NCI-H69 (cell line): Measurements from ENCODE around the gene PDE7B.

Source experiments
- DNase-seq: peaks from one replicate; lab custom pipeline; 2025; lab: John Stamatoyannopoulos, UW

The PDE7B gene

DNA sequence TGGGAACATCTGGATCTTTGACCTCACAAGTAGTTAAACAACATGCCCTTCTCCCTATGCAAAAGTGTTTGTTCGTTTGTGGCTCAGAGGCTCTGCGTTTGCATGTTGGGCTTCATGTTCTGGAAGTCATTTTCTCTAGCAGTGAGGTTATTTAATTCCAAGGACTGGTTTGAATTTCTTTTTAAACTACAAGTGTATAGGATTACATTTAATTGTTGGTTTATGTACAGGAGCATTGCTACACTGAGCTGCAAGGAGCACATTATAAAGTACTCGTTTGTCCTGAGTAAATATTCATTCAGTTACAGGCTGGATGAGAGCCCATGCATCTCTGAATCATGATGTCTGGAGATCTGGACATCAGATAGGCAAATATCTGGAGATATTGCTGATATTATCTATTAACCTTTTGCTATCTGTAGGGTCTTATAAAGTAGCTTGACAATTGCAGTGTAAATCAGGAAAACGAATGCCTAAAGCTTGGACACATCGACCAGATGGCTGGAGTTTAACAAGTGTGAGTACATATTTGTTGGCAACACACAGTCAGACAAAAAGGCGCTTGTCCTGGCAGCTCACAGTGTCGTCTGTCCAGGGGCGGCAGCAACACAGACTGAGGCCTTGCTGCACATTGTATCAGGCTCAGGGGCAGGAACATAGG, 84.6 kb downstream of the PDE7B start:
- peak; percentile 87 for DNase-seq

DNA sequence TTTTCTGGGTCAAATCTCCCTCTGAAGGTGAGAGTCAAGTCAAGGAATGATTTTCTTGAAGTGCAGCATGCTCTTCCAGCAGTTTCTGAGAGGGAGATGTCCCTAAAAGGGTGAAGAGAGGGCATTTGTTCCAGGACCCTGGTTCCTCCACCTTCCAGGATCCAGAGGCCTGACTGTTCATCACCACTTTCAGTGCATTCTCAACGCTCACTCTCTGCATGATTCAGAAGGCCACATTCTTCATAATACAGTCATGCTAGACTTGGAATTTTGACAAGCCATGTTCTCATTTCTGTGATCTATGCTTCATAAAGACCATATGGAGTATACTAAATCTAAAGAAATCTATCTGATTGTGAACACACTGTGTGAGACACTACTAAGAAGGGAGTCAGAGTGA, 85.1 kb downstream of the PDE7B start:
- DNase-seq: peak; percentile 42

DNA sequence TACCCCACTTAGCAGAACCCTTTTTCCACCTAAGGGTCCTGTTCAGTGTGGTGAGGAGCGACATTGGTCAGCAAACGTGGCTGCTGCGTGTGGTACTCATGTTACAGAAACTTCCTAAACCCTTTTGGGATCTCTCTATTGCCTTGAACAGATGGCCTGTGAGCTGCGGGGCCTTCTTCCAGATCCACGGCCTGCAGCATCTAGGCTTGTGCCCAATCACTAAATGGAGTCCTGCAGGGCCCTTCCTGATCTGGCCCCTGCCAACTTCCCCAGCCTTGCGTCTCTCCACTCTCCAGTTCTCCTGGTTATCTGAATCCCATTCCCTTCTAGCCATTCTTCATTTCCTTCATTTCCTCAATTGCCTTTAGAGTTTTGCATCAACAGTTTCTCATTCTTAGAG, 85.6 kb downstream of the PDE7B start:
- DNase-seq: peak; percentile 14

DNA sequence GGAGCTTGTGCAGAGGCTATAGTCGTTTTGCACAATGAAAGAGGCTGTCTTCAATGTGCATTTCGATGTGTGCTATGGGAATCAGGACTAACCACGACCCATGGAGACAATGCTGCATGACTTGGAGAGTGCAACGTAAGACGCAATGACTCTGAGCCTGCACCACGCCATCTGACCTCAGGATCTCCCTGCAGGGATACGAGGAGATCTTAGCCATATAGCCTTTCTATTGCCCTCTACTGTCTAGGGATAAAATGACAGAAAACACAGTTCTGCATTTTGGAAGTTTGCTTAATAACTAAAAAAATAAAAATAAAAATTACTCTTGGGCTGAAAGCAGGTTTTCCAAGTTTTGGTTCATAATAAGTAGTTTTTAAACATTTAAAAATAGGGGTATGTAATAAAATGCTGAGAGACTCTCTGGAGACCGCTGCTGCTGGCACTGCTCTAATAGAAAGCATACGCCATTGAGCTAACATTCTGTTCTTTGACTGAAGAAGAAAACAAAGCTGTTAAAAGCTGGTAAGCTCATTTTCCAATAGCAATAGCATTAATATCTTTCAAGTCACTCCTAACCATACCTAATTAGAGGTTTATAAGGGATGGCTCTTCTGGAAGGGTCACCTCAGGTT, 87.2 kb downstream of the PDE7B start:
- peak; percentile 31 for DNase-seq

DNA sequence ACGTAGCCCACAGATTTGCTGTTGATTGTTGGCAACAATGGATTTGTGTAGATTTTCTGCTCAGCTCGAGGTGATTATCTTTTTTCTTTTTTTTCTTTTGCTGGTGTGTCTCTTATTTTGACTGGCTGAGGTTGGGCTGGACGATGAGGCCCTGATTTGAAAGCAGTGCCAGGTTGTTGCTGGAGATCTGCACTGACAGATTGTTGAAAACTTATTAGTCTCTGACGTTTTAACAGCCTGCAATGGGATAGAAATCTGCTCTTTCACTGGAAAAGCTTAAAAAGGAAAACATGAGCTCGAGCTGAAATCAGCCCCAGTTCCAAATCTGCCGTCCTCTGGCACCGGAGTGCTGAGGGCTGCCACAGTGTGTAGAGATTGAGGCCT, 87.7 kb downstream of the PDE7B start:
- DNase-seq: no peak

DNA sequence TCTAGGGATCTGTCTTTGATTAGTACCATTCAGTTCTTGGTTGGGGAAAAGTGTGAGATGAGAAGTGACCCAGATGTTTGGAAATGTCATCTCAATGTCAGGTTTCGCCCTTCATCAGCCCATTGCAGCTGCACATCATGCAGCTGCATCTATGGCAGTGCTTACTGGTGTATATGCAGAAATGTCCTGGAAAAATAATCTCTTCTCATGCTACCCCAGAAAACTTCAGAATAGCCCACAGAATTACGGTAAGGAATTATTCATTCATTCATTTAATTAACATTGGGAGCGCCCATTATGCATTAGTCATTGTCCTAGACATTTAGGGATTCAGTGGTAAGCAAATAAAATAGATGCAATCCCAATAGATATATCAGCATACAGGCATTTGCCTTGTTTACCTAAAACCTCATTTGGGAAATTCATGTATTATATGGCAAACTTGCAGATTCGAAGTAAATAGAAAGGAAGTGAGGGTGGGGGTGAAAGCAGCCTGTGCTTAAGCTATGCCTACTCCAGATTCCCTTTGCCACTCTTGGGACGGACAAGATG, 89.2 kb downstream of the PDE7B start:
- DNase-seq: no peak

DNA sequence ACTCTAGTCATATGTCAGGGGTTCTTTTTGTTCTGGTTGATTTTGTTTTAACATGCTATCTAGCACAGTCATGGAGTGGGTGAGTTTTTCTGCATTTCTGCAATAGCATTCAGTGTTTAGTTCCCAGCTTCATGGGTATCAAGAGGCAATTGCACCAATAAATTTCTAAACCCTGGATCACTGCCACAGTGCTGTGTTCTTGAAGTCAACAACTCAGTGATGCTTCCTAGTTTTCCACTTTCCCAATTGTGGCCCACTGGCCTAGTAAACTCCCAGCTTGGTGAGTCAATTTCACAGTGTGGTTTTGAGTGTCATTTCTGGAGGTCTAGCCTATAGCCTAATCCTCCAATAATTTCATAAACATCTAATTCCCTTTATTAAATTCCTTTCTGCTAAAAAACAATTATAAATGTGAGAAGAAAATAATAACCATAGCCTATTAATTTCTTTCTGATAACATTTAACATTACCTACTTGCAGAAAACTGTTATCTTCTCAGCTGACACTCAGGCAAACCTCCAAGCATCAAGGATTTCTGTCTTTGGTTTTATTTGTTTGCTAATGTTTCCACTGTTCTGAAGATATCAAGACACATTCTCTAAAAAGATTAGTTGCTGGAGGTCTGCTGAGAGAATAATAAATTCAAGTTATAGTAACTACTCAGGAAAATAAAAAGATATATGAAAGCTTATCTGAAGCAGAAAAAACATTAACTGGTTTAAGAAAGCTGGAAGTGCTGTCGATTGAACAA, 89.9 kb downstream of the PDE7B start:
- no peak for DNase-seq

DNA sequence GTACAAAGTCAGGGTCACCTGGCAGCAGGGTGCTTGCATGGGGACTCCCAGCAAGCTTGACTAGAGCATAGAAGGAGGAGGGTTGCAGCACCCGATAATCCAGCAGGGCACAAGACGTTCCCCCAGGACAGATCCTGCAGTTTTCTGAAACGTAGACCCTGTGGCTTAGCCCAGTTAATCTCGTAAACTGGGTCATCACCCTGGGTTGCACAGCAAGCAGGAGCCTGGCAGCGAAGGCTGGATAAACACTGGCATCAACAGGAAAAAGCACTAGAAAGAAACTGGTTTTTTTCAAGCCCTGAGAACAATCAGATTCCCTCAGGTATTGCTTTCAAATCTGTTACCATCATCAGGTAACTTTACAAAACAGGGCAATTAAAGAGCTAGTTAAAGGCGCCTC, 92.6 kb downstream of the PDE7B start:
- no peak for DNase-seq

DNA sequence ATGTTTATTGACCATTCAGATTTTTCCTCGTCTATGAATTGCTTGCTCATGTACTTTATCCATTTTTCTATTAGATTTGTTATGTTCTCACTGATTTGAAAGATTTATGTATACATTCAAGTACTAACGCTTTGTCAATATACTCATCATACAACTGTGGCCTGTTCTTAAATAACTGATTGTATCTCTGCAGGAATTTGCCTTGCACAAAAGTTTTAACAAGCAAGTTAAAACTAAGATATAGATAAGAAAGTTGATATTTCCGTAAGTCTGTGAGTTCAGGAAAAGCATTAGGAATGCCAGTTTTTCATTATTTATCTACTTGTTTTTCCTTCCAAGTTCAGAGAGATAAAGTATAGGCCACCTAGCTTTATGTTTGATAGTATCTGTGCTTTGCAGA, 95.2 kb downstream of the PDE7B start:
- DNase-seq: no peak

DNA sequence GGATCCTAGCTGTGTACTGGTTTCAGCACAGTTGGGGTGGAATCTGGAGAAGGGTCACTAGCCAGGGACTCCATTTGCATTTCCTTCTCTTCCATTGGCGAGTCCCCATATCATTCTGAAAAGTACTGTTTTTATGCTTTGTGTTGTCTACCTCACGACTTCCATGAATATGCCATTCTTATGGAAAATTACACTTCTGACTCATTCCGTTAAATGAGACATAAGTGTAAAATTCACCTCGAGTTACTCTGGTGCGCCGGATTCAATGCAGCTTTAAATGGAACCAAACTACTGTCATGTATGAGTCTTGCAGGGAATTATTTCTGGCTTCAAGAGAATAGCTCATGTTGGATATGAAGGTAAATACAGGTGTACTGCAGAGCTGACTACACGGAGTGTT, 99.2 kb downstream of the PDE7B start:
- no peak for DNase-seq

DNA sequence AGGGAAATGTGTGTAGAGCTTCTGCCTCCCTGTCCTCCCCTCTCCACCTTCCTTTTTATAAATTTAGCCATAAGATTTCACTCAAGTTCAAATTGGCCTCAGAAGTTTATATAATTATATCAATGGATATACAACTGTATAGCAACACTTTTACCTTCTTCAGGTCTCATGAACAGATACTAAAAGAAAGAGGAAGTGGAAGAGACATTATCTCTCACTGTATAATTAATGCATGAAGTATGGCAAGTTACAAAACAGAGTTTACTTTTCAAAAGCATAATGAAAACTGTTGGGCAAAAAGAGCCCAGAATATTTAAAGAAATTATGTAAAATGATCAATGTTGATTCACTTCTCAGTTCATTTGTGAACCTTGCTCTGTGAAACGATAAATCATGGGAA, 99.7 kb downstream of the PDE7B start:
- DNase-seq: no peak

DNA sequence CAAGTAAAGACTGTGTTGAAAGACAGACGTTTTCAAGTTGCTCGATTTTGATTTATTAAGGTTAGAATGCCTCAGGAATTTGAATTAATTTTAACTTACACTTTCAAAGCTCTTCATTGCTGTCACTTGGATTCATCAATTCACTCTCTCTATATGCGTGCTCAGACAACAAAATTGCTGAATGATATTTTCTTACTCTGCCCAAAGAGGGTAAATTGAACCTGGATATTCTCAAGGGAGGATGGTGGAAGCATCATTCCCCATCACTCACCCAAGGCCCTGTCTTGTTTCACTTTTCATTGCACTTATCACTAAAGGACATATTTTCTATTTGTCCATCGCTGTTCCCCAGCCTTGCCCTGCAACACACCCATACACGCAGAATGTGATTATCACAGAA, 102.3 kb downstream of the PDE7B start:
- DNase-seq: no peak

DNA sequence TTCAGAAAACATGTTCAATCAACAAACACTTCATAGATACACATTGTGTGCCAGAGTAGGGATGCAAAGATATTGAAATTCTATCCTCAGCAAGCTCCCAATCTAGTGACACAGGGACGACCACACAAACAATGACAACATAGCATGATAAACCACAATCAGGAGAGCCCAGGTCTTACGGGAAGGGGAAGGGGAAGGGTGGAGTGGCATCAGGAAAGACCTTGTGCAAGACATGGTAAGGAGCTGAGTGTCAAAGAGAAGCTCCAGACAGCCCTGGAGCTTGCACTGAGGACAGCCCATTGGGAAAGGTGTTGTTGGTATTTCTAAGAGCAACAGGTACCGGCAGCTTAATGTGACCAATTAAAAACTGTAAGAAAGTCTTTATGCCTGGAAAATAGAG, 103.6 kb downstream of the PDE7B start:
- DNase-seq: no peak

DNA sequence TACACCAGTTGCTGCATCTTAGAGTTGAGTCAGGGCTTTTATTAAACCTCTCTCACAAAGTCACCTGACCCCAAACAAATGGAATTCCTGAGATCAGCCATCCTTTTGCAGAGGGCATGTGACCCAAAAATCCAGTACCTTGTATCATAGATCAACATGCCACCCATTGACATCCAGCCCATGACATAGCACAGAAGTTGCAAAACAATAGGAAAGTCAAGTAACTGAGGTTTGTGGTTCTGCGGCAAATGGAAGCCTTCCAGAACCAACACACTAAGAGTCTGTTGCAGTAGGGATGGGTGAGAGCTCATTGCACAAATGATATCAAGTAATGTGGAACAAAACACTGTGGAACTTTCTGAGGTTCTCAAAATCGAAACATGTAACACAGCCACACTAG, 111.2 kb downstream of the PDE7B start:
- no peak for DNase-seq

DNA sequence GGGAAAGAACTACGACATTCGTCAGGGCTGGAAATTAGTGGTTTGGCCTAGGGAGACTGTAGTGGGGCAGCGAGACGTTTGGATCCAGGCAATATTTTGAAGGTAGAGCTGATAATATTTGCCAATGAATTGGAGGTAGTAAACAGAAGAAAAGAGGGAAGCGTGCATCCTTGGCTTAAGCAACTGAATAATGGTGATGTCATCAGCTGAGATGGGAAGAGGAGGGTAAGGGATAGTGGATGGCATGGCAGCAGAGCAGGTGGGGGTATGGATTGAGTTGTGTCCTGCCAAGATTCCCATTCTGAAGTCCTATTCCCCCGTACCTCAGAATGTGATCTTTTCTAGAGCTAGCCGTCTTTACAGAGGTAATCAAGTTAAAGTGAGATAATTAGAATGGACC, 119.2 kb downstream of the PDE7B start:
- no peak for DNase-seq

DNA sequence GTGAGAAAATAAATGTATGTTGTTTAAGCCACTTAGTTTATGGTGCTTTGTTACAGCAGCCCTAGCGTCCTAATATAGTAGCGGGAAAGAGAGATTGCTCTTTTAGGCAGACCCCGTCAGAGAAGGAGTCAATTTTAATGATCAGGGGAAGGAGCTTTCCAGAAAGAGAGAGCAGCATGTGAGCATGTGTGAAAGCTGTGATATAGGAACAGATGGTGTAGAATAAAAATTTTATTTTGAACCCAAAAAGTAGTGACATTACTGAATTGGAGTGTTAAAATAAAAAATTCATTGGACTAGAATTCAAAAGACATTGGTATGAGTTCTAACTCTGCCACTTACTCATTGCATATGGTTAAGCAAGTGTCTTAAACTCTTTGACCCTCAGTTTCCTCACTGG, 119.8 kb downstream of the PDE7B start:
- no peak for DNase-seq

DNA sequence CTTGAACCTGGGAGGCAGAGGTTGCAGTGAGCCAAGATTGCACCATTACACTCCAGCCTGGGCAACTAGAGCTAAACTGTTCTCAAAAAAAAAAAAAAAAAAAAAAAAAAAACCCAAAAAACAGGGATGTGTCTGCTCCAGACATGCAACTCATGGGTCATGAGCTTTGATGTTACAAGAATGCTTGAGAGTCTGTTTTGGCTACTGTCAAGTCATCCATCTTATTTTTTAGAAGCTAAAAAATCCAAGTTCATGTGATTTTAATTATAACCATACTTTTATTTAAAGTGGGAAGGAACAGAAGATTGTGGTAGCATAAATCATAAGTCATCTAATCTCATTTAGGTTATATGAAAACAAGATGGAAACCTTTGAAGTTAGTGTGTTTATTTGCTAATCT, 120.6 kb downstream of the PDE7B start:
- no peak for DNase-seq

DNA sequence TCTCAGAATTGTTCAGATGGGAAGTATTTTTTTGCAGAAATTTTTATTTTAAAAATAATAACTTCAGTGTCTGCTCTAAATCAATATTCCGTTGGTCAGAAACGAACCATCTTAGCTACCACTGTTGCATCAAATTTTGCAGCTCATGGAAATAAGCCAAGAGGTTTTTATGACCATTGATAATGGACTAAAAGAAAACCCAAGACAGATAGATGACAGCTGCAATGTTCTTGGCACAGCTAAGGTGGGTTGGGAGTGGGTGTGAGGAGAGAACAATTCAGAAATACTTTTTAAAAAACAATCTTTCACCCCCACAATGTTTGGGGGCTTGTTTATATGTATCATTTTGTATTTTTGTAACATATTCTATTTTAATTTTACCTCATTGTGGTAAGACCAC, 121.1 kb downstream of the PDE7B start:
- DNase-seq: no peak

DNA sequence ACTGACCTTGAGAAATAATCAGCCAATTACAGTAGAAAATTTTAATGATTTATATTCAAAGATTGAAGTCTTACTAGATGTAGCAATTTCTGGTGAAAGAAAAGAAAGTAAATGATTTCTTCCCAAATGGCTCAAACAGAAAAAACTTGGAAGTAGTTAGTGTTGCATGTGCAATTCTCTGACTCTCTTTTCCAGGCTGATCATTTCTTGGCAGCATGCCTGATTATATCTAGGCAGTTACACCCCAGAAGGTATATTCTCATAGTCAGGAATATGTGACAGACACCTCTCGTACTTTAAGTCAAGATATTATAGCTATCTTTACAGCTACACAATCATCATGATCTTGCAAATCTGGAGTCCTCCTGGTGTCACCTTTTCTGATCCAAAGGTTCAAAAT, 122.9 kb downstream of the PDE7B start:
- peak; percentile 19 for DNase-seq

DNA sequence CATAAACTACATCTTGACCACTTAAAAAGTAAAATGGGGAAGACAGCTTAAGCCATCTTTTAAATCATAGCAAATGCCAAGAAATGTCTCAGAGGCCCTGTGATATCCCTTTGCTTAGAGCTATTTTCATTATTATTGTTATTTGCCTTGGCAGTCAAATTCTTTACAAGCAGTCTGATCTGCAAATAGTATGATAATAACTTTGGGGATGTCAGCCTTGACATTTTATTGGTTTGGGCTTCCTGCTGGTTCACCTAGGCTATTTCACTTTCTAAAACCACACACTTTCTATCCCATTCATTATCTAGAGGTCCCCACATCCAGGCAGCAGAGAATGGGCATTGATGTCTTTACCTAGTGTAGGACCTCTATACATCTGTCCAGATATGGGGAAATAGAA, 125.1 kb downstream of the PDE7B start:
- no peak for DNase-seq

DNA sequence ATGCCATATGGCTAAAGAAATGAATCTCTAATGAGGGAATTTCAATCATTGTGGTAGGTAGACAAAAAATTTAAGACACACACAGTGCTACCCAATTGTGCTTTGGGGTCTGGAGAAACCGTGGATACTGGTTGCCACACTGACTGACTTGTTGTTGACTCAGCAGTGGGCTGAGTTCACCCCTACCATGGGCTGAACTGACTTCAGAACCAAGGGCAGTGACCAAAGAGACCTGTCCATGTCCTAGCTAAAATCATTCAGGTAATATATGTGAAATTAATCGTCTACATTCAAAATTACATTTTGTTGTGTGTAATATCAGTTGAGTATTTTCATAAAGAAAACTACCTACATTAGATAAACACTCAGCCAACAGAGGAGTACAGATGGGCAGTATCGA, 131.6 kb downstream of the PDE7B start:
- DNase-seq: no peak

DNA sequence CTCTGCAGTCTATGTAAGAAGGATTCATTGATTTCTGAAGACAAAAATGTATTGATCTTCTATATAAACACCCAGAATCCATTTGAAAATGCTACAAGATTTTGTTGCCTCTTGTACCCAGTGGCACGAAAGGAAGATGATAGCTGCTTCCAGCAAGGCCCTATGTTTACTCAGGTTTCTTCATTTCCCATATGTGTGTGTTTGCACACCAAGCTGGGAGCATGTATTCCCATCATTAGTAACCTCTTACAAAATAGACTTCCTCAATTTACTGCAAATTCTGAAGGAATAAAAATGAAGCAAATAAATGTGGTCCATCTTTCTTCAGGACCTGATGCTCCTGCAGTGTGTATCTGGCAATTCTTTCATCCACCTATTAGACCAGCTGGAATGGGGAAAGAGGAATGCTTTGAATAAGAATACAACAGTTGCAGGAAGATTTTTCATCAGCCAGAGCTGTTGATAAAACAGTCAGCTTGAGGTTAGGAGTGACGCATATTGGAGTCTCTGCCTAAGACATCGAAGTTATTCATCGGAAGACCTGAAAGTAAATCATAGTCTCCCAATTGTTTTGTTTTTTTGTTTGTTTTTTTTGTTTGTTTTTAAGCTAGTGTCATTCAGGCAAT, 132.3 kb downstream of the PDE7B start:
- peak; percentile 66 for DNase-seq

DNA sequence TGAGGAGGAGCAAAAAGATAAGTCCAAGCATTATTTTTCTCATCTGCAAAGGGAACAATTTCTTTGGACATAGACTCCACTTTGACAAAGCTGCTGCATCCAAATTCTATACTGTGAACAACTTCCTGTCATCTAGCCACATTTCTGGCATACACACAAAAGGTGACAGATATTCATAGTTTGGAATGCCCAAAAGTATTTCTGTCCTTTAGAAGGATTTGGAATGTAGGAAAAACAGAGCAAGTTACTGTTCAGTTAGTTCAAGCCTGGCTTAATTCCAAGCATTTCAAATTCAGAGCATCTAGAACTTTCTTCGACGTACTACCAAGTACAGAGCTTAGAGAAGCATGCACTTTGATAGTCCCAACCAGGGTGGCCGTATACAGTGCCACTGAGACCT, 134.0 kb downstream of the PDE7B start:
- no peak for DNase-seq
